HuH-7.5 (cell line): ENCODE measurements around the gene BRD4.

Experiments used
- DNase-seq: peaks from one replicate; pipeline ENCODE4 v3.0.0; 2011; ENCODE audit warnings: low spot score

The BRD4 gene

DNA sequence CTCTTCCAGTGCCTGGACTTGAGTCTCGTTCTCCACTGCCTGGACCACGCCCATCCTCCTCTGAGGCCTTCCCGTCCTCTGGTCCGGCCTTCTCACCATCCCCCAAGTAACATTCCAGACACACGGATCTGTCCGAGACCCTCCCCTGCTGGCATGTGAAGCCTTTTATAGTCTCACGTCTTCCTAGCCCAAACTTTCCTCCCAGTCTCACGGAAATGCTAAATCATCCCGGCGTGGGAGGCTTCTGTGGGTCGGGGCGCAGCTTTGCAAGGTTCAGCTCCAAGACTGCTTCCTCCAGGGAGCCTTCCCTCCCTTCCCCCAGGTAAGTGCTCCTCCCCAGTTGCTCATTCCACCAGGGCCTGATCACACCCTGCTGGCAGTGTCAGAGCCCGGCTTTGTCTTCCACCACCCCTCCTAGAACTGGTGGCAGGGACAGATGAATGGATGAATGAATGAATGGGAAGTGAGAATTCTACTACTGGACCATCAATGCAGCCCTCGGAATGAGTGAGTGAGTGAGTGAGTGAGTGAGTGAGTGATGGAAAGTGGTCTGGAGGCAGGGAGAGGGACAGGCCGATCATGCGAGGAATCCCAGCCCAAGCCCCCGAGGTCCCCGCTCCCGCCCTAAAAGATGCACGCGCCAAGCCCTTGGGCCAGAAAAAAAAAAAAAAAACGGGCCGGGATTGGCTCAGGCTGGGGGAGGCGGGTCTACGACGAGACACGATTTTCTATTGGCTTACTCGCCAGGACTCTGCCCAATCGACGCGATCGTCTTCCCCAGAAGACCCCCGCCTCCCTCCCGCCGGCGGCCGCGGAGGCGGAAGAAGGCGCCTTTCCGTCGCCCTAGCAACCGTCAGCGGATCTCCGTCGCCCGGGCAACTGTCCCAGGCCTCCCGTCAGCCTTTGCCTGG lies 109.3 kb downstream of the BRD4 start:
- DNase-seq = peak; percentile 98

DNA sequence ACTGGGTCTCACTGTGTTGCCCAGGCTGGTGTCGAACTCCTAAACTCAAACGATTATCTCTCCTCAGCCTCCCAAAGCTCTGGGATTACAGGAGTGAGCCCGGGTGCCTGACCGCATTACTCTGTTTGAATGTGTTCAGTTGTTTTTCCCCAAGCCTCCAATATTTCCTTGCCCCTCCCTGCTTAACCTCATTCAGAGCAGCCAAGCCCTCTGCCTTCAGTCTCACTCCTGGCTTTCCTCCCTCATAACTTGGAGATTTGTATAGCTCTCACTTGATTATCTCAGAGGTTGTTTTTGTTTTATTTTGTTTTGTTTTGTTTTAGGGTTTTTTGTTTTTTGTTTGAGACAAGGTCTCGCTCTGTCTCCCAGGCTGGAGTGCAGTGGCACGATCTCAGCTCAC lies 111.5 kb downstream of the BRD4 start:
- no peak for DNase-seq

DNA sequence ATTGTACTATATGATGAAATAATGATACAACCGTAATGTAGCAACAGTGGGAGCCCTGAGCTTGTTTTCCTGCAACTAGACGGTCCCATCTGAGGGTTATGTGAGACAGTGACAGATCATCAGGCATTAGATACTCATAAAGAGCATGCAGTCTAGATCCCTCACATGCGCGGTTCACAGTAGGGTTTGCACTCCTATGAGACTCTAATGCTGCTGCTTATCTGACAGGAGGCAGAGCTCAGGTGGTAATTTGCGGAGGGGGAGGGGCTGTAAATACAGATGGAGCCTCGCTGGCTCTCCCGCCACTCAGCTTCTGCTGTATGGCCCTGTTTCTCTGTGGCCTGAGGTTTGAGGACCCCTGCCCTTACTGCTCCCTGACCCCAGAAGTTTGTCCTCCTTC lies 113.8 kb downstream of the BRD4 start:
- DNase-seq = no peak

DNA sequence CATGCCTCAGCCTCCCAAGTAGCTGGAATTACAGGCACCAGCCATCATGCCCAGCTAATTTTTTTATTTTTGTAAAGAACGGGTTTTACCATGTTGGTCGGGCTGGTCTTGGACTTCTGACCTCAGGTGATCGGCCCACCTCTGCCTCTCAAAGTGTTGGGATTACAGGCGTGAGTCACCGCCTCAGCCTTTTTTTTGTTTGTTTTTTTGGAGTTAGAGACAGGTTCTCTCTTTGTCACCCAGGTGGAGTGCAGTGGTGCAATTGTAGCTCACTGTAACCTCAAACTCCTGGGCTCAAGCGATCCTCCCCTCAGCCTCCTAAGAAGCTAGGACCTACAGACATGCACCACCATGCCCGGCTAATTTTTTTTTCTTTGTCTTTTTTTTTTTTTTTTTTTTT lies 116.0 kb downstream of the BRD4 start:
- no peak for DNase-seq

DNA sequence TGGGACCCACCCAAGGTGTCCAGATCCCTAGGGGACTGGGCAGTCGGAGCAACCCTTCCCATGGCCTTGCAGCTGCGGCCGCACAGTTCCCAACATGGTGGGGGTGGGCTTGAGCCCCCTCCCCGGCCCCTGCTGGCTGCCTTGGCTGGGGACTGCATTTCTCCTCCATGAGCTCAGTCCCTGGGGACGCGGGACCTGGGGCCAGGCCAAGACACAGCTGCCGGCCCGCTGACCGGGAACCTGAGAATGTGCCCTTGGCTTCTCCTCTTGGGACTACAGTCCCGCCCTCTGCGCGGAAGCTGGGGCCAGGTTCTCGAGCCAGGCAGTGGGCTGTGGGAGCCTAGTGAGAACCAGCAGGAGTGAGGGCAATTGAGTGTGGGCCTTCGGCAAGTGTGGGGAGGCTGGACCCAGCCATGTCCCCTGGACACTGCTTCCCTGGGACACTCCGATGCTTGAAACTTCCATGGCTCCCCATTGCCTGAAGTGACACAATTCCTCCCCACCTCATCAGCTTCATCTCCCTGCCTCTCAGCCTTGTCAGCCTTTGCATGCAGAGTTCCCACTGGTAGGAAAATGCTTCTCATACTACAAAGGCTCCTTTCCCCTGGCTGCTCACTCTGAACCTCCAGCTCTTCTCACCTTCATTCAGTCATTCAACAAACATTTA lies 118.5 kb downstream of the BRD4 start:
- DNase-seq = no peak

GRCh38 chr19:15212711-15213110 lies 119.6 kb downstream of the BRD4 start:
- DNase-seq = no peak

GRCh38 chr19:15210323-15210781 lies 122.0 kb downstream of the BRD4 start:
- DNase-seq = no peak

DNA sequence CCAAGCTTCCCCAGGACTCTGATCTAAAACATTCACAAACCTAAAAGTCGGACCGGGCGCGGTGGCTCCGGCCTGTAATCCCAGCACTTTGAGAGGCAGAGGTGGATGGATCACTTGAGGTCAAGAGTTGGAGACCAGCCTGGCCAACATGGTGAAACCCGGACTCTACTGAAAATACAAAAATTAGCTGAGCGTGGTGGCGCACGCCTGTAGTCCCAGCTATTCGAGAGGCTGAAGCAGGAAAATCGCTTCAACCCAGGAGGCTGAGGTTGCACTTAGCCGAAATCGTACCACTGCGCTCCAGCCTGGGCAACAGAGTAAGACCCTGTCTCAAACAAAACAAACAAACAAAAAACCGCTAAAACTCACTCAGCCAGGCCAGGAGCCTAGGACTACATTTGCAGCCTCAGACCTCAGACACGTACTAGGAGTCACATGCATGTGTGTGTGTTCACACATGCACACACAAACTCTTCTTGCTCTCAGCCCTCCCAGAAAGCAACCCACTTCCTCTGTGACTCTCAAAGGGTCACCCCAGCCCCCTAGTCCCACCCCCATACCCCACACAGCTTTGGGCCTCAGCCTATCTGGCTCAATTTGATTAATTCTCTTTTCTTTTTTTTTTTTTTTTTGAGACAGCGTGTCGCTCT lies 130.8 kb downstream of the BRD4 start:
- no peak for DNase-seq

DNA sequence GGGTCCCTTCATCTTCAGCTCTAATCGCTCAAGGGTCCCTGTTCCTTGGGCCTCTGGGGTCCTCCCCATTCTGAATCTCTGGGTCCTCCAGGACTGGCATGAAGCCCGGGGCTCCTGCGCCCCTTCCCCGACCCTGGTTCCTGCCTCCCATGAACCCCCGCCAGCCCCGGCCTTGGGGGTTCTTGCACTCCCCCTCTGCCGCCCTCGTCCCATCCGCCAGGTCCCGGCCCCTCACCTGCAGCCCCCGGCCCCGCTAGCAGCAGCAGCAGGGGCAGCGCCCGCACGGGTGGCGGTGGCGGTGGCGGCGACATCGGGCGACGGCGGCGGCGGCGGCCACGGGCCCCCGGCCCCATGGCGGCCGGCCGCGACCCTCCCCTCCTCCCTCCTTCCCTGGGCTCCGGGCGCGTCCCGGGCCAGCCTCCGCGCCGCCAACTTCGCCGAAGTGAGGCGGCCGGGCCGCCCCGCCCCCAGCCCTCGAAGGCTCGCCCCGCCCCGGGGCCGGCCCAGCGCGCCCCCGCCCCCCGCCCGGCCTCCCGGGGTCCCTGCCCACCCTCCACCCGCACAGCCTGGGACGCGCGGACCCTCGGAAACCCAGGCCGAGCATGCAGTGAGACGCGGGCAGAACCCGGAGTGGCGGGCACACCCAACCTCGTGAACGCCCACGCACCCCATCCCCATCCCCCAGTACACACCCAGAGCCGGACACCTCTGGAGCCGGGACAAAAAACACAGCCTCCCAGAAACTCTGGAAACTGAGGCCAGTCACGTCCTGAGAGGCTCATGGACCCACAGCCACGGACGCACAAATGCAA lies 131.6 kb downstream of the BRD4 start, which contains the start of gene NOTCH3:
Gene NOTCH3, minus strand, starts transcription at position 443 of the 812 bp plus-strand sequence. Its CDS starts 90 bp downstream, at position 353.
- DNase-seq = peak; percentile 81

DNA sequence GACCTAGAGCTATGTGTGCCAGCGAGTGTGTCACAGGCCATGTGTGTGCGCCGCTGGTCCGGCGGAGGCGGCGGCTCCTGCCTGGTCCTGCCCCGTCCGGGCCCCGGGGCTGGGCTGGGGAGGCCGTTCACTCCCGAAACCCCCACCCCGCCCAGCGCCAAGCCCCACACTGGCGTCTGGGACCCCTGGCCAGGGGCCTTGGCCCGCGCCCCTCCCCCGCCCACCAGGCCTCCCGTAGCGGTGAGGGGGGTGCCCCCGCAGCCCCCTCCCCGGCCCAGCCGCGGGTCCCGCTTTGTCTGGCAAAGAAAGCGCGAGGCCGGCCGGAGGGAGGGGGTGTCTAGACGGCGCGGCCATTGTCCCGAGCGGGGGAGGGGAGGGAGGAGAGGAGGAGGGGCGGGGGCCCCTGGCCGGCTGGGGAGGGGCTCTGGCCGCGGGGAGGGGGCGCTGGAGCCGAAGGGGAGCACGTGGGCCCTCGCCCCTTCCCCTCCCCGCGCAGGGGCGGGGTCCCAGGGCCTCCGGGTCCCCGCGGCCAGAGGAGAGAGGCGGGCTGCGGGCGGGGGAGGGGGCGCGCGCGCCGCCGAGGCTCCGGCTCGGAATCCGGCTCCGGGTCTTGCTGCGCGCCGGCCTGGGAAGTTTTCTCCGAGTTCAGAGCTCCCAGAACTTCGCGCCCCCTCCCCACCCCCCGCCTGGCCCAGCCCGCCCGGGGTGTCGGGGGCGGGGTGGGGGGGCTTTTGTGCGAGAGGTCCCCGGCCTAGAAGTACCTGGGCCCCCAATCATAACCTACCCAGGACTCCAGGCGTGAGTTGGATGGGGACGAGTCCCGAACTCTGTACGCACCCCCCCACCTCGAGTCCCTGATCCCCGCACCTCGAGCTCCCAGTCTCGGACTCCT lies 132.4 kb downstream of the BRD4 start:
- DNase-seq = peak; percentile 72

DNA sequence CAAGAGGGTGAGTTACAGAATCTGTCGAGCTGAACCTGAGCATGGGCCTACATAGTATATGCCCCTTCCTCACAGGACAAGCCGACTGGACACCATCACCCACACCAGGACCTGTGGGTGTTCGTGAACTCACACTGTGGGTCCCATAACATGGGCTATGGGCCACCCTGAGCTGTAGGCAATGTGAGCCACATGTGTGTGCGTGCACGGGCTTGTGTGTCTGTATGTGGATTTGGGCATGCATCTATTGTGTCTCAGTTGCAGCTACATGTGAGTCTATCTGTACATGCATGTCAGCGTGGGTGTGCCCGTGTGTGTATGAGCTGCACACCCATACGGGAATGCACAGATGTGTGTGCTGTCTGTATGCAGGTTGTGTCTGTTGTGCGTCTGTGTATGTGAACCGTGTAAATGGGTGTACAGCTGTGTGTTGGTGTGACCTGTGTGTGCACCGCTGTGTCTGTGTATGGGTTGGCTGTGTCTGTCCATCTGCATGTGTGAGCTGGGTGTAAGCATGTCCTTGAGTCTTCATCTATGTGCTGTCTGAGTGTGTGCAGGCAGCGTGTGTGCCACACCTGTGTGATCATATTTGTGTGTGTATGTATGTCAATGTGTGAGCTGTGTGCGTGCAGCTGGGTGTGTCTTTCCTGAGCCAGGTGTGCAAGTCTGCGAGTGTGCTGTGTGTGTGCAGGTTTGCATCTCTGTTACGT lies 133.2 kb downstream of the BRD4 start:
- DNase-seq = no peak

- DNase-seq = no peak
Measured at GRCh38 chr19:15197942-15198341, 134.4 kb downstream of the BRD4 start.

DNA sequence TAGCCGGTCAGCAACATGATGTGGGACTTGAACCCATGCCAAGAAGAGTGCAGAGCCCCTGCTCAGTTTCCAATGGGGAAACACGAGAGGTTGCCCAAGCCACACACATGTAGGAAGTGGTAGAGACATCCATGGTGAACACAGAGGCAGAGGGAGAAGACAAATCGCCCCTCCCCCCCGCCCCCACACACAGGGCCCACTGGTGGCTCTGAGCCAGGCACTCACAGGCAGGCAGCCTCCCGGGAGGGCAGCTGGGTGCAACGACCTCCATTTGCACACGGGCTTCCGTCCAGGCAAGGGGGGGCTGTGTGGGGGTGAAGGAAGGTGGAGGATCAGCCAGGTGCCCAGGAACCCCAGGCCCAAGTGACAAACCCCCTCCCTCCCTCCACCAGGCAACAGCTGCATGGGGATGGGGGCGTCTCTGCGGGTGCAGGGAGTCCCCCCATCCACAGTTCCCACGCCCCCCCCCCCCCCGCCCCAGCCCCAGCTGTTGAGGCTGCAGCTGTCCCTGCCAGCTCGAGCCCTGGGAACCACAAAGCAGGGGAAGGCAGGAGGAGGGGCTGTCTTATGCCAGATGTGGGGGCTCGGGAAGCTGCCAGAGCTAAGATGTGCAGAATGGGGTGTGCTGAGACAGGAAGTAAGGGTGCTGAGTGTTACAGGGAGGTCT lies 134.9 kb downstream of the BRD4 start:
- DNase-seq = no peak

DNA sequence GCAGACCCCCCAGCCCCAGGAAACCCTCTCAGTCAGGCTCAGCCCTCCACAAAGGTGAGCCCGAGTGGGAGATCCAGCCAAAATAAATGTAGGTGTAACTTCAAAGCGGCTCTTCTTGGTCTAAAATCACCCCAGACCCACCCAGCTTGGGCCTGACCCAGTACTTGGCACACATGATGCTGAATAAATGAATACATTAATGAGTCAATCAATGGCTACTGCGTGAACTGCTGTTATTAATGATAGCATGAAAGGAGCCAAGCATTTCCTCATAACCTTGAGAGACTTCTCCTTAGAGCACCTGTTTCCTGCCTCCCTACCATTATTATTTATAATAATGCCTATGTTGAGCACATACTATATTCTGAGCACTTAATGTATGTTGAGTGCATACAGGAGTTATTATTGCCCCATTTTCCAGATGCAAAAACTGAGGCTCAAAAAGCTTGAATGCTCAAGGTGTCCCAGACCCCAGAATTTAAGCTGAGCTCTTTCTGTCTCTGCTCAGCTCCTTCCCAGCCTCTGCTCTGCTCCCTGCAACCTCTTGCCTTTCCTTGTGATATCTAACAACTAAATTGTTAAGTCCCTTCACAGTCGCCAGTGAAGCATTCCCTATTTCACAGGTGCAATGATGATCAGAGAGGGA lies 135.9 kb downstream of the BRD4 start:
- no peak for DNase-seq

DNA sequence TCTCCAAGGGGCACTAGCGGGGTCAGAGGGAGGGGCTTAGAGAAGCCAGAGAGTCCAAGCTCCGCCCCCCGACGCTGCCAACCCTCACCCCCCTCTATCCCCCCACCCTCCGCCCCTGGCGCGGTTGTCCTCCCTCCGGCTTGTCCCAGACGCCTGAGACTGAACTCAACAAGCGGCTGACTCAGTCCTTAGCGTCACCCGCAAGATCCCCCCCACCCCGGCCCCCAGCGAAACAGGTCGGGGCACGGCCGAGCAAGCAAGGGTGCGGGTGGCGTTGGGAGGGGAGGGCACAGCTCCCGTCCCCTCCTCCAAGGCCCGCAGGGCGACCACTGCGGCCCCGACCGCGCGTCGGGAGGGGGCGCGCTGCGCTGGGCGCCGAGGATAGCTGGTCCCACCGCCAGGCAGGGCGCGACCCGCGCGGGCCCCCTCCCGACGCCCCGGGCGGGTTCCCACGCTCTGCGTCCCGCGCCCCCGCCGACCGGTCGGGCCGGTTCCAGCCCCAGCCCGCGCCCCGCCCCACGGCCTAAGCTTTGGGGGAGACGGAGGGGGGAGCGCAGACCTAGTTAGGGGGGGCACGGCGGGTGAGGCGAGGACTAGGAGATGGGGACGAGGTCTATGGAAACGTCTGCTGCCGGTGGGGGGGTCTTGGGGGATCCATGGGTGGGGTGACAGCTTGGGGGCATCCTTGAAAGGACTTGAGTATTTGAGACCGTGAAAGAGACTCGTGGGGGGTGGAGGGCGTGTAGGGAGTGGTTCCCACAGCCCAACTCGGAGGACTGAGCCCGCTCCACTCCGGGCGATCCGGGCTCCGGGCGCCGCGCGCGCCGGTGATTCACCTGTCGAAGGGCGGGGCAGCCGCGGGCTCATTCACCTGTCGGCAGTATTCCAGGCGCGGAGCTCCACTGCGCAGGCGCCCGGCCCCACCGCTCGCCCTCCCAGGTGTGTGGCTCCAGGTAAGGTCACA lies 136.7 kb downstream of the BRD4 start:
- peak; percentile 80 for DNase-seq

DNA sequence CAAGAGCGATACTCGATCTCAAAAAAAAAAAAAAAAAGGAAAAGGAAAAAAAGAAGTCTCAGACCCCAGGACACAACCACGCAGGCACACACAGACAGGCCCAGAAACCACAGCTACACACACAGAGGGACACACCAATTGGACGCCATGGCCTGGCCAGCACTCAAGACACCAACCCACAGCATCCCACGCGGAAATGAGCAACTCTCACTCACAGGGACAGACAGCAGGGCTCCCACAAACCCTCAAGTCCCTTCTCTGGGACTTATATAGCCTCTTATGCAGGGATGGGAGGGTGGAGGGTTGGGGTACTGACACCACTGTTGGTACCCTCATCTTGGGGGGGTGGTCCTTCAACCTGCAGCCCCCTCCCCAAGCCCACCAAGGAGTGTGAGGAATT lies 137.4 kb downstream of the BRD4 start:
- DNase-seq = no peak

GRCh38 chr19:15191982-15192381 lies 140.4 kb downstream of the BRD4 start:
- no peak for DNase-seq

DNA sequence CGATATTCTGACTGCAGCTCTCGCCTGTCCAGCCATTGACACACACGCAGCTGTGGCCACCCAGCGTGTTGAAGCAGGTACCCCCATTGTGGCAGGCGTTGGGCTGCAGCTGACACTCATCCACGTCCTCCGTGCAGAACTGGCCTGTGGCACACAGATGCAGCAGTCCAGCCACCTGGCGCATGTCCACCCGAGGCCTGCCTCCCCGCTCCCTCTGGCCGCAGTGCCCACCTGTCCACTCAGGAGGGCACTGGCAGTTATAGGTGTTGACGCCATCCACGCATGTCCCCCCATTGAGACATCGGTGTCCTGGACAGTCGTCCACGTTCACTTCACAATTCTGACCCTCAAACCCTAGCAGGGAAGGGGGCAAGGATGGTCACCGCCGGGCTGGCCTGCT lies 140.8 kb downstream of the BRD4 start:
- DNase-seq = no peak
